Measurements from ENCODE around the gene FBXW2.
"Not testable (repeated sequence)": the region's sequence is repeated elsewhere in the genome, so short reads cannot be mapped to it uniquely, and the experiment has no call there.

FBXW2 gene

DNA sequence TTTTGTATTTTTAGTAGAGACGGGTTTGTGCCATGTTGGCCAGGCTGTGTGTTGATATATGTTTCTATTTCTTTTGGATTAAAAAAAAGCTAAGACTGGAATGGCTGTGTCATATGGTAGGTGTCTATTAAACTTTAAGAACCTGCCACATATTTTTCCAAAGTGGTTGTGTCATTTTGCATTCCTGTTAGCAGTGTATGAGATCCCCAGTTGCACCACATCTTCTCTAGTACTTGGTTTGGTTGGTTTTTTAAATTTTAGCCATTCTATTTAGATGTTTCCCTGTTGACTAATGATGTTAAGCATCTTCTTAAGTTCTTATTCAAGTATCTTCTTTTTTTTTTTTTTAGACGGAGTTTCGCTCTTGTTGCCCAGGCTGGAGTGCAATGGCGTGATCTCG lies 42.8 kb downstream of the FBXW2 start:
- intact Hi-C loops (cut with DNase I), result no loop called here
- no peak for DNase-seq

DNA sequence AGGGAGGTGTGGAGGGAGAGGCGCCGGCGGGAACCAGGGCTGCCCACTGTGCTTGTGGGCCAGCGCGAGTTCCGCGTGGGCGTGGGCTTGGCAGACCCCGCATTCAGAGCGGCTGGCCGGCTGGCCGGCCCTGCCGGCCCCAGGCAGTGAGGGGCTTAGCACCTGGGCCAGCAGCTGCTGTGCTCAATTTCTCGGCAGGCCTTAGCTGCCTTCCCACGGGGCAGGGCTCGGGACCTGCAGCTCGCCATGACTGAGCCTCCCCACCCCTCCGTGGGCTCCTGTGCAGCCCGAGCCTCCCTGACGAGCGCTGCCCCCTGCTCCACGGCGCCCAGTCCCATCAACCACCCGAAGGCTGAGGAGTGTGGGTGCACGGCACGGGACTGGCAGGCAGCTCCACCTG lies 46.9 kb downstream of the FBXW2 start:
- DNase-seq; intact Hi-C loops (cut with DNase I): not testable (repeated sequence)

DNA sequence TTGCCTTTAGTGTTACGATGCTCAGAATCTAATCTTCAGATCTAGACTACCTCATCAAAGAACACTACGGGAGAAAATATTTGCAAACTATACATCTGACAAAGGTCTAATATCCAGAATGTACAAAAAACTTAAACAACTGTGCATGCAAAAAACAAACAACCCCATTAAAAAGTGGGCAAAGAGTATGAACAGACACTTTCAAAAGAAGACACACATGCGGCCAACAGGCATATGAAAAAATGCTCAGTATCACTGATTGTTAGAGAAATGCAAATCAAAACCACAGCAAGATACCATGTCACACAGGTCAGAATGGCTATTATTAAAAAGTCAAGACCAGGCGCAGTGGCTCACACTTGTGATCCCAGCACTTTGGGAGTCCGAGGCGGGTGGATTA lies 47.9 kb downstream of the FBXW2 start:
- intact Hi-C loops (cut with DNase I), result no loop called here
- no peak for DNase-seq

DNA sequence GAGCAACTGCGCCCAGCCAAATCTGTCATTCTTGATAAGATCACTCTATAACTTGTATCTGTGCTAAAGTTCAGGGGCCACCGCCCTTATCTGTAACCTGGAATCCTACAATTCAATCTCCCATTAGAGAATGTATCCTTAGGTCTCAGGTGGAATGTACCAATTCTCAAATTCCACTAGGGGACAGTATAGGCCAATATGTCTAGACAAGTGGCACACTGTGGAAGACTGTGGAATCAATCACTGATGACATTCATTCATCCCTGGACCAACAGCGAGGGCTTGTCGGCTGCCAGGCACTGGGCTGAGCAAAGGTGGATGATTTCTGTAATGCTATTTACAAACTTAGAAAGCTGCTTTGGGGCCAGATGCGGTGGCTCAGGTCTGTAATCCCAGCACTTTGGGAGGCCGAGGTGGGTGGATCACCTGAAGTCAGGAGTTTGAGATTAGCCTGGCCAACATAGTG lies 50.2 kb downstream of the FBXW2 start:
- DNase-seq, result no peak
- intact Hi-C loops (cut with DNase I), result no loop called here

DNA sequence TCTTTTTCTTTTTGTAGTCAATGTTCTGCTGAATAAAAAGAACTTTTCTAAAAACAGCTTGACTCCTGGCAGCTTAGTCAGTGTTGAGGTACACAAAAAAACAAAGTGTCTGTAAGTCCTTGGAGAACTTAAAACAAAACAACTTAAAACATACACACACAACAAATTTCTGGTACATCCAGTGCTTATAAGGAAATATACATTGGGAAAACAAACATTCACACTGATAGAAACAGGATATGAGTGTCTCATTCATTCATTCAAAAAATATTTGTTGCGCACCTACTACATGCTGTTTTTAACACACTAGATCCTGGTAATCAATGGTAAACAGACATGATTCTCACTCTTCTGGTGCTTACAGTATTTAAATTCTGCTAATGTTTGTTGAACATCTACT lies 51.5 kb downstream of the FBXW2 start:
- no peak for DNase-seq
- intact Hi-C loops (cut with DNase I), result no loop called here

DNA sequence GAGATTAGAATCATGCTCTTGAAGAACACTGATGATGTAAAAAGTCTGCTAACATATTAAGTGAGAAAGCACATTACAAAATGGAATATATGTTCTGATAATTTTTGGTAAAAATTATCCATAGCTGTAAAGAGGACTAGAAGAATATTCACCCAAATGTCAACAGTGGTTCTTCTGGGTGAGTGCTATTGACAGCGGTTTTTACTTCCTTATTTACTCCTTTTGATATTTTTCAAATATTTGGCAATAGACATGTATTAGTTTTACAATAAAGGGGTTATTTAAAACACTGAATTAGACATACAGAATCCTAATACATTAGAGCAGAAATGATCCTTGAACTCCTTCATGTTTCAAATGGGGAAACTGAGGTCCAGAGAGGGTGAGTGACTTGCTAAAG lies 52.0 kb downstream of the FBXW2 start:
- DNase-seq, result no peak
- intact Hi-C loops (cut with DNase I), result no loop called here

DNA sequence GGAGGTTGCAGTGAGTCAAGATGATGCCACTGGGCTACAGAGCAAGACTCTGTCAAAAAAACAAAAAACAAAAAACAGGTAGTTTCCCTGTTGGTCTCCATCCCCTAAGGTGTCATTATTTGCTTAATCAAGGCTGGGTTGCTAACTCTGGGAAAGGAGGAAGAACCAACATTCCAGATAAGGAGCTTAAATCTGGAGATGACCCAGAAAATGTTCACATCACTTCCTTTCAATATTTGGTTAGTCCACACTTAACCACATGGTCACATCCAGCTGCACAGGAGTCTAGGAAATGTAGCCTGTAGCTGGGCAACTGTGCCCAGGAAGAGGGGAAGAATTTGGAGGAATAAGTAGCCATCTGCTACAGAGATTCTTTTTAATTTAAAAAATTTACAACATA lies 53.1 kb downstream of the FBXW2 start:
- DNase-seq, result no peak
- intact Hi-C loops (cut with DNase I), result no loop called here

DNA sequence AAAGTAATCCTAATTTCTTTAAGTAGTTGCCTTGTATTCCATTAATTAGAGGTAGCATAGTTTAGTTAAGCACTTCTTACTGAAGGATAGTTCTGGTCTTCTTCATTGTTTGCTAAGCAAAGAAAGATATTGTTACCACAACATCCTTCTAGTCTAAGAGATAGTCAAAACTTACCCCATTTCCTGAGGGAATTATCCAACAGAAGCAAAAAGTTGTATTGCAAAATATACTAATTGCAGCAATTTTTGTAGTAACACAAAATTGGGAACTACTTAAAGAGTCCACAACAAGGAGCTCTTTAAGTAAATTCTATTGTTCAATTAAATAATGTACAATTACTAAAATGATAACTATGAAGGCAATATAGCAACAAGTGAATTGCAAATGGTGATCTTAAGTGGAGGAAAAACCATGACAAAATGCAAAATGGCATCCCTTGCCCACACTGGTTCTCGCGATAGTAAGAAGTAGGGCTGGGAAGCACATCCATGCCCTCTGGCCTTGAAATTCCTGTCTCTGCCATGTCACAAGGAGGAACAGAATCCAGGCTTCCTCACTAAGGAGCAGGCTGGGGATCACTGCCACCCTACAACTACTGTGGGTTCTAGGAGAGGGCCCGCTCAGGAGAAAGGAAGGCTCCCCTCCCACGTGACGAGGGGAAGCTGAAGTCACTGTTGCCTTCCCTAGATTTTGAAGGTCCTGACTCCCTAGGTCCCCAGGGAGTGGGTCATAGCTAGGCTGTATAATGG lies 55.6 kb downstream of the FBXW2 start:
- intact Hi-C loops (cut with DNase I), result no loop called here
- DNase-seq, result no peak

DNA sequence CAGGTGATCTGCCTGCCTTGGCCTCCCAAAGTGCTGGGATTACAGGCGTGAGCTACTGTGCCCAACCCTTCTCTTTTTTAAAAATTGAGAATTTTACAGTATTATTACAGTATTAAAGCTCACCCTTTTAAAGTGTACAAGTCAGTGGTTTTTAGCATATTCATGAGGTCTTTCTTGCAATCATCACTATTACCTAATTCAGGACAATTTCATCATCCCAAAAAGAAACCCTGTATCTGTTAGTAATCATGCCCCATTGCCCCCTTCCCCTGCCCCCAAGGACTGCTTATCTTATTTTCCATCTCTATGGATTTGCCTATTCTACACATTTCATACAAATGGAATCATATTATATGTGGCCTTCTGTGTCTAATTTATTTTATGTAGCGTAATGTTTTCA lies 56.3 kb downstream of the FBXW2 start:
- no peak for DNase-seq
- intact Hi-C loops (cut with DNase I), result no loop called here

DNA sequence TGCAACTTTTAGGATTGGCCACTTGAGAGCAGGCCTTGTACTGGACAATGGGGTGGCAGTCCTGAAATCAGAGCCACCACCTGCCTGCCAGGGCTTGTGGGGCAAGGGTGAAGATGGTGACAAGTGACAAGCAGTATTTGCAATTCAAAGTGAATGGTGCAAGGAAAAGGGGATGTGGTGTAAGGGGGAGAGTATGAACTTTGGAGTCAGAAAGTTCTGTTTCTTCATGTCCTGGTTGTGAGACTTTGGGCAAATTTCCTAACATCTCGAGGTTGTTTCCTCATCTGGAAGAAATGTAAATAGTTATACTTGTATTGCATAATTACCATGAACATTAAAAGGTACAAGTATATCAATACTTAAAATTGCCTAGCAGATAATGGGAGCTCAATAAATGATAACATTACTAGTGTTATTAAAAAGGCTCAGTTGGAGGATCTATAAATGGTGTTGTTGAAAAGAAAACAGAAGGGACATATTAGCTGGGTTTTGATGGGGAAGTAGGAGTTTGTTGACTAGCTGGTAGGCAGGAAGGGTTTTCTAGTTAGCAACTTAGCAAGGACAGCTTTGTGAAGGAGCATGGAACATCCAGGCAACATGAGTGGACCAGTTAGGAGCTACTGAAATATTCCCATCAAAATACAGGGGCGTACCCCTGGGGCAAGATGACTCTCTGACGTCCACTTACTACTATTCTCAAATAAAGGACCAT lies 57.6 kb downstream of the FBXW2 start:
- DNase-seq, result peak in 1 of 10 donors; percentile 57
- intact Hi-C loops (cut with DNase I), result no loop called here

DNA sequence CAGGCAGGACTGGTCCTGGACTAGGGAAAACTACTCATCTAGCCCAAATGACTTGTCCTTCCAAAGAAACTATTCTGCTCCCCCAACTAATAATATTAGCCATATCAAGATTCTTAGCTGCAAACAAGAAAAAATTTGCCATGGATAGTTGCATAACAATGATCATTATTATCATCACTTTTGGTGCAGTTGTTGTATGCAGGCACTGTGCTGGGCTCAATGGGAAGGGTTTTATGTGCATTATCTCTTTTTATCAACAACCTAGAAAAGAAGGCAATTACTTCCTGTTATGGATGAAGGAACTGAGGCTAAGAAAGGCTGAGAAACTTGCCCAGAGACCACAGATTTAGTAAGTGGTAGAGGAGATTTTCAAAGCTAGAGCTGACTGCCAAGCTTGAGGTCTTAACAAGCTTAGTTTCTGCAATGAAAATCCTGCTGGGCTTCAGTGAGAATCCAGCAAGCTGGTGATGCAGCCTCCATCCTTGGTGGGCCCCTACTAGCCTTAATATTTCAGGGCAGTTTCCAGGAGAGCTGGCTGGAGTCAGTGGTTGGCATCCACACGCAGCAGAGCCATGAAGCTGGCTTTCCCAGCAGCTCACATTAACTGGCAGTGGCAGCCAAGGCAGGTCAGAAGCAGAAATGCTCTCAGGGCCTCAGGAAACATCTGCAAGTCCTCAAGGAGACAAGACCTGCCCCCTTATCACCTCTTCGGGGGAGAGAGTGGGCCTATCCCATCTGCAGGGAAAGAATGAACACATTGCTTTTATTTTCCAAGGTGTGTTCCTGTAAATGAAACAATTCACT lies 58.4 kb downstream of the FBXW2 start:
- peak in 1 of 10 donors; percentile 68 for DNase-seq
- intact Hi-C loops (cut with DNase I), result no loop called here

DNA sequence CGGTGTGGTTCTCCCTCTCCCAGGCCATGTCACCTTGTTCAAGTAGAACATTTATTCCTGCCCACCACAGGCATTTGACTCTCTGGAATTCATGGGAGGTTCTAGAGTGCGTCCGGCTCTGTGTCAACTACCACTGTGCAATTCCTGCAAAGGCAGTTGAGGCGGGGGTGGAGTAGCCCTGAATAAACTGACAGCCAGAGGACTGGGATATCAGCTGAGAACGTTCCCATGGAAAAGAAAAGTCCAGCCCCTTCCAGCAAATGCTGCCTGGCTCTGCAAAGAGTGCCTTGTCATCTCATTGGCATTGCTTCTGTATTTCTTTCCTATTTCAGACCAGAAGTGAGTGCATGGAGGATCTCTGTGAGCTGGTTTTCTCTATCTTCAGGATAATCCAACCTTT lies 60.0 kb downstream of the FBXW2 start:
- intact Hi-C loops (cut with DNase I), result no loop called here
- peak in 9 of 10 donors; percentile 32 to 92 (median 59) for DNase-seq

DNA sequence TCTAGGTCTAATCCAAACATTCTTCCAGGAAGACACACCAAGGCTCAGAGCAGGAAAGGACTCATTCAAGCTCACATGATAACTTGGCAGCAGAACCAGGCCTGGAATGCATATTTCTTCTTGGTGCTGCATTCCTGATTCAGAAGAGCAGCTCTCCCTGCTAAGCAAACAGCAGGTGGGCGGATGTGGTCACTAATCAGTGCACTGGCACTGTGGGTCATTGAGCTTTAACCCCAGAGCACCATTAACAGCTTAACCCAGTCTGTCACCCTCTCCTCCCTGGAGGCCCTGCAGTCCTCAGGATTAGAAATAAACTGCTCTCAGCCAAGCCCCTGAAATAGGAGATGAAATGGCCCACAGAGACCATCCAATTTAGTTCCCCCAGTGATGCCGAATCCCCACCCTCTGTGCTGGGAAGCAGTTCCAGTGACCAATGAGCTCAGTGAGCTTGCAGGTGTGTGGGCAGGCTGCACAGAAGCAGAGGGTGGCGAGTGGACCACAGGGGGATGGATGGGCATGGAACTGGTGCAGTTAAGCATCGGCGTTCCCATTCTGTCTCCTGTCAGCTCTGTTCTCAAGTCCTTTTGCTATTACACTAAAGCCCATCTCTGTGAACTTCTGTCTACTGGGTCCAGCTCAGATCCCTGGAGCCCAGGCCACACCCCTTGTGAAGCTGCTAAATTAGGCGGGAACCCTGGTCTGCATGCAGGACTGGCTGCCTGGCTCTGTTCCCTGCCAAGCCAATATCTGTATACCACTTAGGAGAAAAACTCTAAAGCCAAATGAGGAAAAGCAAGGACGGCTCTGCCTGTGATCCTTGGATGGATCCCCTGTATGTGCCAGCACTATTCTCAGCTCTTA lies 62.3 kb downstream of the FBXW2 start:
- intact Hi-C loops (cut with DNase I), result no loop called here
- peak in 2 of 10 donors; percentile 61 to 63 for DNase-seq

DNA sequence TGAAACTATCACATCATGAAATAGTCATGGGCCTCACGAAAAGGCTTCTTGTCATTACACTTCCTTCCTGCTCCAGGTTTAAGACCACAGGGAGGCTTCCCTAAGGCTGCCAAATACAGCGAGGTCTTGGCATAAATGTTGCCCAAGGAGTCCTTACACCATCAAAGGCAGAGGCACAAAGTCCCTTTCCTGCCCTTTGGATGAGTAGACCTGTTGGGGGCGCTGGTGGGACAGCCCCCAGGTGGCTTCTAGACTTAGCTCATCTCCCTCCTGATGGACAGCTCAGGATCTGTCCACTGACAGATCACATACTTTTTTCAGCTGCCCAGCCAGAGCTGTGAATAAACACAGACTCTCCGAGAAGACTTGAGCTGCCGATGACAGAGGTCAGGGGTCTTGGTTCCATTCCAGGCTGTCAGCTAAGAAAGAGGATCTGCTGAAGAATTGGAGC lies 63.4 kb downstream of the FBXW2 start:
- intact Hi-C loops (cut with DNase I), result no loop called here
- peak in 1 of 10 donors; percentile 34 for DNase-seq

DNA sequence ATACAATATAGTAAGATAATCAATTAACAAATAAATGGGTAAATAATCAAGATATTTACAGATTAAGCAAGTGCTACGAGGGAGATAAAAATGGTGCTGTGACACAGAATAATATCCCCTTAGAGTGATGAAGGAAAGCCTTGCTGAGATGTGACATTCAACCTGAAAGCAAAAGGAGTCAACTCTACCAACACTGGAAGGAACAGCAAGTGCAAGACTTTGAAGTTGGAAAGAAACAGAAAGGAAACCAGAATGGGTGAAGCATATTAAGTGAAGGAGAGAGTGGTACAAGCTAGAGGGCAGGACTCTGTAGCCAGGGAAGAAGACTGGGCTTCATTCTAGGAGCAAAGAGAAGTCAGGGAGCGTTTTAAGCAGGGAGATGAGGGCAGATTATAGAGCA lies 66.7 kb downstream of the FBXW2 start:
- intact Hi-C loops (cut with DNase I), result no loop called here
- no peak for DNase-seq

DNA sequence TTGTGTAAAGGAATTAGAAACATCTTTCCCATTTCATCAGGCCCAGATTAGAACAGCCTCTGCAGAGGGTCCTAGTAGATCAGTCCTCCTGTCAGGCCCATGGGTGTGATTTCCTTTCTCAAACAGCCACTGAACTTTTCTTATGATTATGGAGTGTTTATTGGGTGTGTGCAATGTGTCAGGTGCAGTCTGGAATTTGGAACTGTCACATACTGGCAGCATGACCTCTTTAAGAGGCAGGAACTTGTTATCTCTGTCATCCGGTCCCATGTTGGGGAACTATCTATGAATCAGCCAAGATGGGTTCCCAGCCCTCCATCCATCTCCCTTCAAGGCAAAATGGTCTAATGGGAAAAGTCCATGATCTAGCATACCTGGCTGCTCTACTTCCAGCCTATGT lies 67.3 kb downstream of the FBXW2 start:
- intact Hi-C loops (cut with DNase I), result no loop called here
- DNase-seq, result no peak

DNA sequence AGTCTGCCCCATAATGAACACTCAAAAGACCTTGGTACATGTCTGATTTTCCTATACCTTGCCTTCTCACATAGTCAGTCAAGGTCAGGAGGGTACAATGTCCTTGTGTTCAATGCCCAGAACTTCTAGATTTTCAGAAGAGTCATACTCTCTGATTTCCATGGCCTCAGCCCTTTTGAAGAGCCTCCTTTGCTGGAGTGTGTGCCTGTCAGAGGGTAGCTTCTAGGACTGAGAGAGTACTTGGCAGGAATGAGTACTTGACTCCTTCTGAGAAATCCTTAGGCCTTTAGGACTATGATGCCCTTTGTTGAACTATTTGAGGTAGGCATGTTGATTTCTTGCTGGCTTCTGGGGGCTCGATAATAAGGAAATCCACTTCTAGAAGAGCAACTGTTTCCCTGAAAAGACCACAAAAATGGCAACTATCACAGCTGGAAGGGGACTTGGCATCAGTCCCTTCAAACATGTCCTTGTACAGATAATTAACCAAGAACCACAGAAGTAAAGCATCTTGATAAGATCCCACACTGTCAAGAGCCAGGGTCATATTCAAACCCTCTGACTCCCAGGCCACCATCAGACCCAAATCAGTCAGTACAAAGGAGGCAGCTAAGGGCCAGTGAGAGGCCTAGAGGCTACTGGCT lies 68.3 kb downstream of the FBXW2 start:
- intact Hi-C loops (cut with DNase I), result no loop called here

DNA sequence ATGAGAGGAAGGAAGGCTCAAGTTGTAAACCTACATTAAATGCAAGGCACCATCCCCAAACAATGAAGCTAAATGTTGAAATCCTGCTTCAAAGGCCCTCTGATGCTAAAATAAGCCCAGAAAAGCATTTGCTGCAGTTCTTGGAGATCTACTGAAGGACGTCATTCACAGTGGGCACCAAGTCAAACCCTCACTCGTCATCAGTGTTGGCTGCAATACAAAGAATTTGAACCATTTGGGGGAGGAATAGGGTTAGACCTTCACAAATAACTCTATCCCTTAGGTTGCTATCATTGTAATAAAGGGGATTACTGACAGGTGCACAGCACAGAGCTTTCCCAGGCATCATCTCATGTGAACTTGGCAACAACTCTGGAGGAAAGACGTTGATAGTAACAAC lies 69.7 kb downstream of the FBXW2 start:
- no peak for DNase-seq
- intact Hi-C loops (cut with DNase I), result no loop called here

More for the DNA sequence above, 68.3 kb downstream of the FBXW2 start:
- no peak for DNase-seq

DNA sequence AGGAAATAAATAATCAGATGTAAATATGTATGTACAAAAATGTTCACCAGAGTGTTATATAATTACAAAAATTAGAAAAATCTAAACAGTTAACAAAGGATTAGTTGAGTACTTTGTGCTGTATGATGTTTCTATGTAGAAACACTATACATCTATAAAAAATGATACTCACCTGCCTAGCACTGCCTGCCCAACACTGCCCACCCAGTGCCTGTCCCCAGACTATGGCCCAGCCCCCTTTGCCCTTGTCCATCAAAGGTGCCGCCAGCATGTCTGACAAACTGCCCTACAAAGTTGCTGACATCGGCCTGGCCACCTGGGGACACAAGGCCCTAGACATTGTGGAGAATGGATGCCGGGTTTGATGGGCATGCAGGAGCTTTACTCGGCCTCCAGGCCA lies 72.8 kb downstream of the FBXW2 start:
- intact Hi-C loops (cut with DNase I), result no loop called here
- DNase-seq, result no peak

DNA sequence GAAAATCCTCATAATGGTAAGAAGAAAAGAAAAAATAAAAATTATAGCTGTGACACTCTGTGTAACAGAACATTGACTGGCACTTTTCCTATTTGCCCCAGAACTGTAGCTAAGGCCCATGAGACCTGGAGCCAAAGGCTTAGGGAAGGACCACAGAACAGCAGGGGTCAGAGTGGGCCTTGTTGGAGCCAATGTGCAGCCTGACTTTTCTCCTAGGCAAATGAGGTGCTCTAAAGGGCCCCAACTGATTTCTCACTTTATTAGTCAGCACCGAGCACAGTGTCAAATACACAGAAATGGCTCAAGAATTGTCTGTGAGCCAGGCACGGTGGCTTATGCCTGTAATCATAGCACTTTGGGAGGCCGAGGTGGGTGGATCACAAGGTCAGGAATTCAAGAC lies 74.9 kb downstream of the FBXW2 start:
- no peak for DNase-seq
- intact Hi-C loops (cut with DNase I), result no loop called here
